ENCODE data around the gene GRIN1. TPM values are rescaled to one million over a fixed set of nuclear protein-coding genes. Genes with fewer than 3 reads are reported as not detected.

Gene GRIN1
- total RNA-seq, 1 experiment from 2014 or later: 0.29 TPM

GRCh38 chr9:137215196-137215986 is 76.4 kb downstream of the GRIN1 start:
- DNase-seq (ENCODE audit: low read depth): no peak

- DNase-seq (ENCODE audit: low read depth): no peak
Measured at GRCh38 chr9:137216188-137216965, 77.4 kb downstream of the GRIN1 start.

DNA sequence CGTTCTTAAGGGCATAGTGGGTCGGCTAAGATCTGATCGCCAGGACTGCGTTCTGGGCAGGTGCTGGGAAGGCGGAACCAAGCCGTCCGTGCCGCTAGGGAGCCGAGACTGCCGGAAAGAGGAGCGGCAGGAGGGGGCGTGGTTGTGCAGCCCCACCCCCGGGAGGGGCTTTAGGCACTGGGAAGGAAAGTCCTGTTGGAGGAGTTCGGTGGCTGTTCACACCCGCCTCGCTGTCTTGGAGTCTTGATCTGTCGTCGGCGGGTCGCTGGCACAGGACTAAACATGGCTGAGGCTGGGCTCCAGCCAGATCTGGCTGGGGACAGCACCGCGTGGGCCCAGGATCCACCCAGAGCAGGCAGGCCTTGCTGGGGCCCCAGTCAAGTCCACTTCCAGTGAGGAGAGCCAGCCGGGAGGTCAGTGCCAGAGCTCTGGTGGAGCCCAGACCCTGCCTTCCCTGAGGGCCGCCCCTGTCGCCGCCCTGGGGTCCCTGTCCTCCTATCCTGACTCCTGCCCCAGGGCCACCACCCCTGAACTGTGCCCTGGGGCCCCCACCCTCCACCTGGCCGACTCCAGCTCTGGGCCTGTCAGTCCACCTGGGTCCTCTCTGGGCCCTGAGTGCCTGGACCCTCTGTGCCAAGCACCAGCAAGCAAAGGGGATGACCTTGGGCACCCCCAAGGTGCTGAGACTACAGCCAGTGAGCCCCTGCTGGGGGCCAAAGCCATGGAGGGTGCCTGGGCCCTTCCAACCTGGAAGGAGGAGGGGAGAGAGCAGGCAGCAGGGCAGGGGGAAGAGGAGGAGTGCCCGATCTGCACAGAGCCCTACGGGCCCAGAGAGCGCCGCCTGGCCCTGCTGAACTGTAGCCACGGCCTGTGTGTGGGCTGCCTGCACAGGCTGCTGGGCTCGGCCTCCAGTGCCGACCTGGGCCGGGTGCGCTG is 78.6 kb downstream of the GRIN1 start:
- DNase-seq (ENCODE audit: low read depth): no peak

- DNase-seq (ENCODE audit: low read depth): no peak
Measured at GRCh38 chr9:137218212-137218753, 79.3 kb downstream of the GRIN1 start.

Other genes starting within 250 kb of the GRIN1 start
- 205 and 264 TPM in 2 replicates for gene FBXW5, start 194.4 kb upstream of the GRIN1 start, total RNA-seq (2014; rRNA removed)
- gene C8G, start 193.9 kb upstream of the GRIN1 start, total RNA-seq (2014; rRNA removed): not detected in 2 replicates
- gene LCN12, start 186.9 kb upstream of the GRIN1 start, total RNA-seq (2014; rRNA removed): not detected in 2 replicates
- gene PTGDS, start 161.7 kb upstream of the GRIN1 start, total RNA-seq (2014; rRNA removed): 2.0 TPM in 1 of 2 replicates, not detected in the other
- gene LCNL1, start 156.2 kb upstream of the GRIN1 start, total RNA-seq (2014; rRNA removed): 0.11 TPM in 1 of 2 replicates, not detected in the other
- 53.2 and 67.3 TPM in 2 replicates for gene PAXX, start 146.7 kb upstream of the GRIN1 start, total RNA-seq (2014; rRNA removed)
- gene CLIC3, start 142.6 kb upstream of the GRIN1 start, total RNA-seq (2014; rRNA removed): 0.52 TPM in 1 of 2 replicates, not detected in the other
- gene ABCA2, start 110.9 kb upstream of the GRIN1 start, total RNA-seq (2014; rRNA removed): 13.2 and 15.5 TPM in 2 replicates
- not detected in 2 replicates for gene FUT7, start 107.1 kb upstream of the GRIN1 start, total RNA-seq (2014; rRNA removed)
- 5.3 and 5.5 TPM in 2 replicates for gene NPDC1, start 93.0 kb upstream of the GRIN1 start, total RNA-seq (2014; rRNA removed)
- not detected in 2 replicates for gene ENTPD2, start 85.1 kb upstream of the GRIN1 start, total RNA-seq (2014; rRNA removed)
- 16.1 and 17.7 TPM in 2 replicates for gene SAPCD2, start 68.6 kb upstream of the GRIN1 start, total RNA-seq (2014; rRNA removed)
- 13.6 and 17.6 TPM in 2 replicates for gene UAP1L1, start 61.6 kb upstream of the GRIN1 start, total RNA-seq (2014; rRNA removed)
- 78.4 and 92.8 TPM in 2 replicates for gene MAN1B1, start 52.2 kb upstream of the GRIN1 start, total RNA-seq (2014; rRNA removed)
- gene DPP7, start 24.4 kb upstream of the GRIN1 start, total RNA-seq (2014; rRNA removed): 81.8 and 91.5 TPM in 2 replicates
- not detected in 2 replicates for gene LRRC26, start 30.9 kb downstream of the GRIN1 start, total RNA-seq (2014; rRNA removed)
- 0.45 TPM in 1 of 2 replicates, not detected in the other for gene TMEM210, start 32.9 kb downstream of the GRIN1 start, total RNA-seq (2014; rRNA removed)
- 21.9 and 24.4 TPM in 2 replicates for gene ANAPC2, start 49.4 kb downstream of the GRIN1 start, total RNA-seq (2014; rRNA removed)
- gene SSNA1, start 49.5 kb downstream of the GRIN1 start, total RNA-seq (2014; rRNA removed): 108 and 115 TPM in 2 replicates
- 6.3 and 10.7 TPM in 2 replicates for gene TPRN, start 61.6 kb downstream of the GRIN1 start, total RNA-seq (2014; rRNA removed)
- gene TMEM203, start 66.5 kb downstream of the GRIN1 start, total RNA-seq (2014; rRNA removed): 45.7 and 50.1 TPM in 2 replicates
- gene NDOR1, start 66.5 kb downstream of the GRIN1 start, total RNA-seq (2014; rRNA removed): 15.4 and 16.9 TPM in 2 replicates
- gene RNF208, start 83.1 kb downstream of the GRIN1 start, total RNA-seq (2014; rRNA removed): 0.26 TPM in 1 of 2 replicates, not detected in the other
- gene CYSRT1, start 86.0 kb downstream of the GRIN1 start, total RNA-seq (2014; rRNA removed): 4.1 and 4.4 TPM in 2 replicates
- gene RNF224, start 88.3 kb downstream of the GRIN1 start, total RNA-seq (2014; rRNA removed): 0.06 and 0.23 TPM in 2 replicates
- 0.06 TPM in 1 of 2 replicates, not detected in the other for gene SLC34A3, start 91.7 kb downstream of the GRIN1 start, total RNA-seq (2014; rRNA removed)
- 517 and 586 TPM in 2 replicates for gene TUBB4B, start 102.1 kb downstream of the GRIN1 start, total RNA-seq (2014; rRNA removed)
- not detected in 2 replicates for gene STPG3, start 112.1 kb downstream of the GRIN1 start, total RNA-seq (2014; rRNA removed)
- 60.7 and 61.8 TPM in 2 replicates for gene NELFB, start 116.2 kb downstream of the GRIN1 start, total RNA-seq (2014; rRNA removed)
- 2.6 and 2.8 TPM in 2 replicates for gene TOR4A, start 138.6 kb downstream of the GRIN1 start, total RNA-seq (2014; rRNA removed)
- gene NRARP, start 163.1 kb downstream of the GRIN1 start, total RNA-seq (2014; rRNA removed): 0.06 TPM in 1 of 2 replicates, not detected in the other